ENCODE results near the gene AP1M2. TPM values are rescaled to one million over a fixed set of nuclear protein-coding genes. Genes with fewer than 3 reads are reported as not detected.
"Not testable (repeated sequence)": the region's sequence is repeated elsewhere in the genome, so short reads cannot be mapped to it uniquely, and the experiment has no call there.

AP1M2 gene
- polyA plus RNA-seq, 2 donors, result 54.2 to 55.4 TPM

DNA sequence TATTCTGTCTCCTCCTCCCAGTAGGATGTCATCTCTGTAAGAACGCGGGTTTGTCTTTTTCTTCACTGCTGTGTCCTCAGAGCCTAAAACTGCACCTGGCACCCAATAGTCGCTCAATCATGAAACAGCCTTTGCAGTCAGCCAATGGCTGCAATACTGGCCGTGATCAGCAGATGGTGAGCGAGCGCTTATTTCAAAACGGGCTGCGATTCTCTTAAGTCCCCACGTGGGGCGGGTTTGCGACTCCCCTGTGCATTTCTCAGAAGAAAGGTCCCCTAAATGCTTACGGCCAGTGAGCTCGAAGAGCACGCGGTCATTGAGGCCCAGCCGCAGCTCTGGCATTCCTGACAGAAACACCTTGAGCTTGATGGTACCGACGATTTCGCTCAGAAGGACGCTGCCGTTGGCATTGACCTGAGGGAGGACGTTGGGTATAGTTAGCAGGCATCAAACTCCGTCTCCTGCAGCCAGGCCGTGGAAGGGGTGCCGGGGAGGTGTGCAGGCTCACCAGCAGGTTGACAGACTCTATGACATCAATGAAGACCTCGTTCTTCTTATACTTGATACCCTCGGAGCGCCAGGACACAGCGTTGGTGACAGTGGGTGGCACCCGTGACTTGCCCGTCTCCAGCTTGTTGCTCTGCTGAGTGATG, 6.0 kb downstream of the AP1M2 start:
- H3K4me1 ChIP-seq (ENCODE audit: control insufficient read depth in 2 of 2, insufficient read depth in 2 of 2, low read length in 1 of 2), result no peaks in the 10 kb centered on the region
- 25 to 29% methylated on average over 31 of the region's 31 CpGs for WGBS, 2 donors
- peaks cover 0 to 17% of the 10 kb centered on the region in 2 donors for H3K36me3 ChIP-seq (ENCODE audit: control insufficient read depth in 2 of 2, insufficient read depth in 2 of 2, low read length in 1 of 2)
- H3K9me3 ChIP-seq (ENCODE audit: control insufficient read depth in 2 of 2, insufficient read depth in 1 of 2, low read depth in 1 of 2, low read length in 1 of 2), result no peaks in the 10 kb centered on the region
- no peak overlapping the region for H3K4me3 ChIP-seq (ENCODE audit: low read depth in 1 of 2, low read length in 2 of 2)
- H3K27ac ChIP-seq (ENCODE audit: low read depth in 2 of 2, low read length in 1 of 2), result no peak overlapping the region
- H3K27me3 ChIP-seq (ENCODE audit: control insufficient read depth in 1 of 2, insufficient read depth in 2 of 2, low read length in 2 of 2), result no peaks in the 10 kb centered on the region

DNA sequence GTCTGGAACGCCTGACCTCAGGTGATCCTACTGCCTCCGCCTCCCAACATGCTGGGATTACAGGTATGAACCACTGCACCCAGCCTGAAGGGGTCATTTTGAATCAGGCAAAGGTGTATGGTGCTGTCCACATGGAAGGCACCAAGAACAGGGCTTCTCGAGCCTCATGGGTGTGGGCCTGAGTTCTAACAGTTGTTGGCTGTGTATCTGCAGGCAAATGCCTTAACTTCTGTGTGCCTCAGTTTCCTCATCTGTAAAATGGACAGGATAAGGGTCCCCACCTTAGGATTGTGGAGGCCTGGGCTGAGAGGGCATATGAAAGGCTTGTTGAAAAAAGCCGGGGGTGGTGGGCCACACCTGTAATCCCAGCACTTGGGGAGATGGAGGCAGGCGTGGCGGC, 9.2 kb downstream of the AP1M2 start:
- H3K27me3 ChIP-seq (ENCODE audit: control insufficient read depth in 1 of 2, insufficient read depth in 2 of 2, low read length in 2 of 2), result no peaks in the 10 kb centered on the region
- no peak overlapping the region for H3K4me3 ChIP-seq (ENCODE audit: low read depth in 1 of 2, low read length in 2 of 2)
- 80 to 81% methylated on average over 6 of the region's 6 CpGs for WGBS, 2 donors
- no peak overlapping the region for H3K27ac ChIP-seq (ENCODE audit: low read depth in 2 of 2, low read length in 1 of 2)
- peaks cover 0 to 13% of the 10 kb centered on the region in 2 donors for H3K36me3 ChIP-seq (ENCODE audit: control insufficient read depth in 2 of 2, insufficient read depth in 2 of 2, low read length in 1 of 2)
- H3K4me1 ChIP-seq (ENCODE audit: control insufficient read depth in 2 of 2, insufficient read depth in 2 of 2, low read length in 1 of 2), result no peaks in the 10 kb centered on the region
- no peaks in the 10 kb centered on the region for H3K9me3 ChIP-seq (ENCODE audit: control insufficient read depth in 2 of 2, insufficient read depth in 1 of 2, low read depth in 1 of 2, low read length in 1 of 2)

DNA sequence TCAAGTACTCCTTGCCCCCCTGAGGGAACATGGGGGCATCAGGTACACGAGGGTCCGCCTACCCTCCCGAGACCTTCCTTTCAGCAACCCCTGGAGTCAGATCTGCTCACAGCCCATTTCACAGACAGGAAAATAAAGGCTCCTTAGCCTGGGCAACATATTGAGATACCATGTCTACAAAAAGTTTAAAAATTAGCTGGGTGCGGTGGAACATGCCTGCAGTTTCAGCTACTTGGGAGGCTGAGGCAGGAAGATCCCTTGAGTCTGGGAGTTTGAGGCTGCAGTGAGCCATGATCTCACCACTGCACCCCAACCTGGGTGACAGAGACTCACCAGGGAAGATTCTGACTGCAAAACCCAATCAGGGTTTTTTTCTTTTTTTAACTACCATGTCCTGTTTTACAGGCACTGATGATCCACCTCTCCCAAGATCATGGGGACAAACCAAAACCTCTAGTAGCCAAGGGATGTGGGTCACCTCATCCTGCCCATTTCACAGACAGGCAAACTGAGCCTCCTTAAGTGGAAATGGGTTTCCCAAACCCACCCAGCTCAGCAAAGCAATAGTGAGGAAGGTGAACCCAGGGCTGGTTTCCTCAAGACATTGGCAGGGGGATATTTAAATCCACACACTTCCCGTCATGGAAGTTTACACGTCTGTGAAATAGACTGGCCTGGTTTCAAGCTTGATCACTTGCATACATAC, 11.9 kb downstream of the AP1M2 start:
- Histone ChIP-seq H3K36me3 (ENCODE audit: control insufficient read depth in 2 of 2, insufficient read depth in 2 of 2, low read length in 1 of 2) (peaks cover 0 to 7% of the 10 kb centered on the region in 2 donors), H3K4me1 (ENCODE audit: control insufficient read depth in 2 of 2, insufficient read depth in 2 of 2, low read length in 1 of 2) (no peaks in the 10 kb centered on the region), H3K27ac (ENCODE audit: low read depth in 2 of 2, low read length in 1 of 2) (no peak overlapping the region), H3K9me3 (ENCODE audit: control insufficient read depth in 2 of 2, insufficient read depth in 1 of 2, low read depth in 1 of 2, low read length in 1 of 2) (no peaks in the 10 kb centered on the region), H3K4me3 (ENCODE audit: low read depth in 1 of 2, low read length in 2 of 2) (no peak overlapping the region), H3K27me3 (ENCODE audit: control insufficient read depth in 1 of 2, insufficient read depth in 2 of 2, low read length in 2 of 2) (no peaks in the 10 kb centered on the region)
- WGBS, 2 donors, result 83 to 90% methylated on average over 6 of the region's 6 CpGs

DNA sequence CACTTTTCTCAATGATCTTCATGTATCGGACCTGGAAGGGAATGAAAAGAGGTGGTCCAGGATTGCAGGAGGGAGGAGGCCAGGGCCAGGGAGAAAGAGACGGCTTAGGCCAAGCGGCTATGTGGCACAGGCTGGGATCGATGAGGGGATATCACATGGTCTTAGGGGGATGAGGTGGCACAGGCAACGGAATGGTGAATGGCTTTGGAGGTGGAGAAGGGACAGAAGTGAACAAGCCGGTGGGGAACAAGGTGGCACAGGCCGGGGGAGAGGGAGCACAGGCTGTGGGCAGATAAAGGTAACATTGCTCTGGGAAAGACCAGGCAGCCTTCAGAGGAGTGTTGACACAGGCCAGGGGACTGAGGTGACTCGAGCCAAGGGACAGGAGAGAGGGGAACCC, 12.7 kb downstream of the AP1M2 start:
- Histone ChIP-seq H3K27me3 (ENCODE audit: control insufficient read depth in 1 of 2, insufficient read depth in 2 of 2, low read length in 2 of 2) (no peaks in the 10 kb centered on the region), H3K4me1 (ENCODE audit: control insufficient read depth in 2 of 2, insufficient read depth in 2 of 2, low read length in 1 of 2) (no peaks in the 10 kb centered on the region), H3K36me3 (ENCODE audit: control insufficient read depth in 2 of 2, insufficient read depth in 2 of 2, low read length in 1 of 2) (peaks cover 0 to 4% of the 10 kb centered on the region in 2 donors), H3K9me3 (ENCODE audit: control insufficient read depth in 2 of 2, insufficient read depth in 1 of 2, low read depth in 1 of 2, low read length in 1 of 2) (no peaks in the 10 kb centered on the region), H3K4me3 (ENCODE audit: low read depth in 1 of 2, low read length in 2 of 2) (no peak overlapping the region), H3K27ac (ENCODE audit: low read depth in 2 of 2, low read length in 1 of 2) (no peak overlapping the region)
- 85 to 88% methylated on average over 8 of the region's 8 CpGs for WGBS, 2 donors

DNA sequence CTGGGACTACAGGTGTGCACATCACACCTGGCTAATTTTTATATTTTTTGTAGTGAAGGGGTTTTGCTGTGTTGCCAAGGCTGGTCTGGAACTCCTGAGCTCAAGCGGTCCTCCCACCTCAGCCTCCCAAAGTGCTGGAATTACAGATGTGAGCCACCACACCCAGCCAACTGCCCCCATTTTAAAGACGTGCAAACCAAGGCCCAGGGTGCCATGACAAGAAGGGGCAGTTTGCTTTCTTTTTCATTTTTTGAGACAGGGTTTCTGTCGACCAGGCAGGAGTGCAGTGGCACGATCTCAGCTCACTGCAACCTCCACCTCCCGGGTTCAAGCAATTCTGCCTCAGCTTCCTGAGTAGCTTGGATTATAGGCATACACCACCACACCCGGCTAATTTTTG, 13.3 kb downstream of the AP1M2 start:
- not testable (repeated sequence) for H3K4me1 ChIP-seq (ENCODE audit: control insufficient read depth in 2 of 2, insufficient read depth in 2 of 2, low read length in 1 of 2); H3K27ac ChIP-seq (ENCODE audit: low read depth in 2 of 2, low read length in 1 of 2); H3K9me3 ChIP-seq (ENCODE audit: control insufficient read depth in 2 of 2, insufficient read depth in 1 of 2, low read depth in 1 of 2, low read length in 1 of 2); H3K27me3 ChIP-seq (ENCODE audit: control insufficient read depth in 1 of 2, insufficient read depth in 2 of 2, low read length in 2 of 2); H3K4me3 ChIP-seq (ENCODE audit: low read depth in 1 of 2, low read length in 2 of 2); H3K36me3 ChIP-seq (ENCODE audit: control insufficient read depth in 2 of 2, insufficient read depth in 2 of 2, low read length in 1 of 2)
- WGBS, 2 donors, result 88 to 91% methylated on average over 6 of the region's 6 CpGs

DNA sequence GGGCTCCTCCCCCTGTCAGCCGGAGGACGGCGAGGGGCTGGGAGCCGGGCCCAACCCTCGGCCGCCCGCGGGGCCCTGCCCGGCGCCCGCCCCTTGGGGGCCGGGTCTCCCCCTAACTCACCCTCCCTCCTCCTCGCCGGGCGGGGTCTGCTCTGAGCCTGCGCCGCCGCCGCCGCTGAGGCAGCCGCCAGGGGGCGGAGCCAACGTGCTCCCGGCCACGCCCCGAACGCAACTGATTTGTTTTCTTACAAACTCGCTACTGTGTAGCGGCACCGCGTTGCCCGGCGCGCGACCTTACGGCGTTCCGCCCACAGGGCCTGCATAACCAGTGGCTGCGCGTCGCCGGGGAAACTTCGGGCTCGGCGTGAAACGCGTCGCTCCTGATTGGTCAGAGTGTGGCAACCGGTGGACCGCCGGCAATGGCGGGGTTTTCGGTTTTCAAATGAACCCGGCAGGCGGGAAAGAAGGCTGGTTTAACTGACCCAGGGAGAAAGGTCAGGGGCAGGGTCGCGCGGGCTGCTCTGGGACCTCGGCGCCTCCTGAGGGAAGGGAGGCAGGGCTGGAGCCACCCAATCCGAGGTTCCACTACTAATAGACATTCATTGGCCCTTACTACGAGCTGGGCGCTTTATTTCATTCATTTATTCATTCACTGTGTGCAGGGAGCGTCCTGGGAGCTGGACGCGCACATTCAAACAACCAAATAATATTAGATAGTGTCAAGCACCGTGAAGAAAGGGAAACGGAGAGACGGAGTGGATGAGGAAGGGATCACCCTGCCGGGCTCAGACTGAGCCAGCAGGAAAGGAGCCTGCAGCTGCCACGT, 18.1 kb downstream of the AP1M2 start, which contains the start of gene CDKN2D:
TSS of gene CDKN2D (minus strand) at position 154 of the 826 bp plus-strand sequence. CDS start 326 bp downstream, outside the sequence.
- Histone ChIP-seq H3K27ac (ENCODE audit: low read depth in 2 of 2, low read length in 1 of 2) (peak within 1 kb of the TSS; percentile 80 to 94), H3K9me3 (ENCODE audit: control insufficient read depth in 2 of 2, insufficient read depth in 1 of 2, low read depth in 1 of 2, low read length in 1 of 2) (no peaks in the 10 kb centered on the region), H3K4me1 (ENCODE audit: control insufficient read depth in 2 of 2, insufficient read depth in 2 of 2, low read length in 1 of 2) (peaks cover 3 to 4% of the 10 kb centered on the region in 2 donors), H3K27me3 (ENCODE audit: control insufficient read depth in 1 of 2, insufficient read depth in 2 of 2, low read length in 2 of 2) (no peaks in the 10 kb centered on the region), H3K36me3 (ENCODE audit: control insufficient read depth in 2 of 2, insufficient read depth in 2 of 2, low read length in 1 of 2) (no peaks in the 10 kb centered on the region), H3K4me3 (ENCODE audit: low read depth in 1 of 2, low read length in 2 of 2) (peak within 1 kb of the TSS; percentile 68 to 70)
- WGBS, 2 donors, result 0 to 1% methylated on average over 57 to 71 of the region's 71 CpGs

DNA sequence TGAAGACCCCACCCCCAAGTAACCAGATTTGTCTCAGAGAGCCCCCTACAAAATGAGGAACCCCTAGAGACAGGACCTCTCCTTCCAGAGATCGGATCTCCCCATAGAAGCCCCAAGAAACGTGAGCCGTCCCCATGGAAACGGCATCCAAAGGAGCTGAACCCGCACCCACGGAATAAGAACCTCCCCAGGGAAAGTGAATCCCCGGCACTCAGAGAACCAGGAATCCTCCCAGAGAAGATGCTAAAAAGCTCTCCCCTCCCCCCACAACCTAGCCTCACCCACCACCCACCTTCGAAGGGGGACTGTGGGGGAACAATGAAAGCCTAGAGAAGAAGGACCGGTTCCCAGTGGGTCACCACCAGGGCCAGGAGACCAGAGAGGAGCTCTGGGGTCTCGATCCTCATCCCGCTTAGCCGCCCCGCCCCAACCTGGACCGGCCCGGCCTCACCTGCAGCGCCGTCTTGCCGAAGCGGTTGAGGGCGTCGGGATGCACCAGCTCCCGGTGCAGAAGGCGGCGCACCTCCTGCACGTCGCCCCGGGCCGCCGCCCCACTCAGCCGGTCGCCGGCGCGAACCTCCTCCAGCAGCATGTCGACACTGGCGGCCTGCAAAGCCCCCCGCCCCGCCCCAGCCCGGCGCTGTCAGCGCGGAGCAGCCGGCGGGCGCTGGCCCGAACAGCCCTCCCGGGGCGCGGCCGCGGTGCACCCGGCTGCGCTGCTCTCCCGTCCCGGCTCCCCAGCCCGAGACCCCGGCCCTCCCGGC, 18.9 kb downstream of the AP1M2 start:
- Histone ChIP-seq H3K36me3 (ENCODE audit: control insufficient read depth in 2 of 2, insufficient read depth in 2 of 2, low read length in 1 of 2) (no peaks in the 10 kb centered on the region), H3K9me3 (ENCODE audit: control insufficient read depth in 2 of 2, insufficient read depth in 1 of 2, low read depth in 1 of 2, low read length in 1 of 2) (no peaks in the 10 kb centered on the region), H3K27ac (ENCODE audit: low read depth in 2 of 2, low read length in 1 of 2) (peak overlapping the region; percentile 80 to 94), H3K4me3 (ENCODE audit: low read depth in 1 of 2, low read length in 2 of 2) (peak overlapping the region; percentile 68 to 70), H3K4me1 (ENCODE audit: control insufficient read depth in 2 of 2, insufficient read depth in 2 of 2, low read length in 1 of 2) (peaks cover 3 to 4% of the 10 kb centered on the region in 2 donors), H3K27me3 (ENCODE audit: control insufficient read depth in 1 of 2, insufficient read depth in 2 of 2, low read length in 2 of 2) (no peaks in the 10 kb centered on the region)
- 1 to 2% methylated on average over 35 to 58 of the region's 58 CpGs for WGBS, 2 donors

DNA sequence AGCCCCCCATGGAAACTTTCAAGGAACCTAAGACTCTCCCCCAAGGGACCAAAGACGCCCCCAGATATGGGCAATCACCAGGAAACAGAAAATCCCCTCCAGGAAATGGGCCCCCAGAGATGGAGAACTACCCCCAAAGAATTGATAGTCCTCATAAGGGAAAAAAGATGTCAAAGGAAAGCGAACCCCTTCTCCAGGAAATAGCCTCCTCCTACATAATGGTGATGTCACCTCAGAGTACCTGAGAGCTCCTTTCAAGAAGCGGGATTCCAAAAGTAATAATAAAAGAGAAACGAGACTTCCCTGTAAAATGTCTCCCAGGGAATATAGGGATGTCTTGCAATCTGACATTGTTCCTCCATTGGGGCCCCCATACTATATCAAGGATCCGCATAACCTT, 19.5 kb downstream of the AP1M2 start:
- Histone ChIP-seq H3K4me1 (ENCODE audit: control insufficient read depth in 2 of 2, insufficient read depth in 2 of 2, low read length in 1 of 2) (peaks cover 3 to 4% of the 10 kb centered on the region in 2 donors), H3K27ac (ENCODE audit: low read depth in 2 of 2, low read length in 1 of 2) (peak overlapping the region in 1 of 2 donors; percentile 94), H3K9me3 (ENCODE audit: control insufficient read depth in 2 of 2, insufficient read depth in 1 of 2, low read depth in 1 of 2, low read length in 1 of 2) (no peaks in the 10 kb centered on the region), H3K4me3 (ENCODE audit: low read depth in 1 of 2, low read length in 2 of 2) (peak overlapping the region in 1 of 2 donors; percentile 68), H3K27me3 (ENCODE audit: control insufficient read depth in 1 of 2, insufficient read depth in 2 of 2, low read length in 2 of 2) (no peaks in the 10 kb centered on the region), H3K36me3 (ENCODE audit: control insufficient read depth in 2 of 2, insufficient read depth in 2 of 2, low read length in 1 of 2) (no peaks in the 10 kb centered on the region)
- WGBS, 2 donors, result 33 to 35% methylated on average over 5 of the region's 5 CpGs

All from esophagus (tissue), 2 donors.